ENCODE measurements around the gene MGMT.

The MGMT gene

GRCh38 chr10:129608653-129609052 is 141.6 kb downstream of the MGMT start:
- H3K4me3 Mint-ChIP-seq: no peak overlapping the region
- no peak overlapping the region for H3K27ac Mint-ChIP-seq
- no peaks in the 10 kb centered on the region for H3K4me1 Mint-ChIP-seq (ENCODE audit: low read depth)
- no peaks in the 10 kb centered on the region for H3K27me3 Mint-ChIP-seq (ENCODE audit: low read depth)
- no peaks in the 10 kb centered on the region for H3K9me3 Mint-ChIP-seq
- no peaks in the 10 kb centered on the region for H3K36me3 Mint-ChIP-seq (ENCODE audit: low read depth)

GRCh38 chr10:129609551-129609950 is 142.5 kb downstream of the MGMT start:
- Mint-ChIP-seq H3K4me3 (no peak overlapping the region), H3K27ac (no peak overlapping the region), H3K4me1 (ENCODE audit: low read depth) (no peaks in the 10 kb centered on the region), H3K36me3 (ENCODE audit: low read depth) (no peaks in the 10 kb centered on the region), H3K27me3 (ENCODE audit: low read depth) (no peaks in the 10 kb centered on the region), H3K9me3 (no peaks in the 10 kb centered on the region)

- no peaks in the 10 kb centered on the region for H3K27me3 Mint-ChIP-seq (ENCODE audit: low read depth)
- no peak overlapping the region for H3K4me3 Mint-ChIP-seq
- H3K9me3 Mint-ChIP-seq: no peaks in the 10 kb centered on the region
- no peak overlapping the region for H3K27ac Mint-ChIP-seq
- no peaks in the 10 kb centered on the region for H3K36me3 Mint-ChIP-seq (ENCODE audit: low read depth)
- no peaks in the 10 kb centered on the region for H3K4me1 Mint-ChIP-seq (ENCODE audit: low read depth)
Measured at GRCh38 chr10:129612481-129613109, 145.6 kb downstream of the MGMT start.

GRCh38 chr10:129613377-129613980 is 146.4 kb downstream of the MGMT start:
- H3K27me3 Mint-ChIP-seq (ENCODE audit: low read depth): no peaks in the 10 kb centered on the region
- H3K4me3 Mint-ChIP-seq: no peak overlapping the region
- no peaks in the 10 kb centered on the region for H3K9me3 Mint-ChIP-seq
- no peaks in the 10 kb centered on the region for H3K4me1 Mint-ChIP-seq (ENCODE audit: low read depth)
- no peak overlapping the region for H3K27ac Mint-ChIP-seq
- no peaks in the 10 kb centered on the region for H3K36me3 Mint-ChIP-seq (ENCODE audit: low read depth)

- Mint-ChIP-seq H3K4me1 (ENCODE audit: low read depth) (no peaks in the 10 kb centered on the region), H3K27ac (no peak overlapping the region), H3K9me3 (no peaks in the 10 kb centered on the region), H3K27me3 (ENCODE audit: low read depth) (no peaks in the 10 kb centered on the region), H3K36me3 (ENCODE audit: low read depth) (no peaks in the 10 kb centered on the region), H3K4me3 (no peak overlapping the region)
Measured at GRCh38 chr10:129614341-129614740, 147.3 kb downstream of the MGMT start.

GRCh38 chr10:129615381-129615780 is 148.3 kb downstream of the MGMT start:
- Mint-ChIP-seq H3K27me3 (ENCODE audit: low read depth) (no peaks in the 10 kb centered on the region), H3K36me3 (ENCODE audit: low read depth) (no peaks in the 10 kb centered on the region), H3K4me1 (ENCODE audit: low read depth) (no peaks in the 10 kb centered on the region), H3K27ac (no peak overlapping the region), H3K4me3 (no peak overlapping the region), H3K9me3 (peaks cover 2% of the 10 kb centered on the region)

DNA sequence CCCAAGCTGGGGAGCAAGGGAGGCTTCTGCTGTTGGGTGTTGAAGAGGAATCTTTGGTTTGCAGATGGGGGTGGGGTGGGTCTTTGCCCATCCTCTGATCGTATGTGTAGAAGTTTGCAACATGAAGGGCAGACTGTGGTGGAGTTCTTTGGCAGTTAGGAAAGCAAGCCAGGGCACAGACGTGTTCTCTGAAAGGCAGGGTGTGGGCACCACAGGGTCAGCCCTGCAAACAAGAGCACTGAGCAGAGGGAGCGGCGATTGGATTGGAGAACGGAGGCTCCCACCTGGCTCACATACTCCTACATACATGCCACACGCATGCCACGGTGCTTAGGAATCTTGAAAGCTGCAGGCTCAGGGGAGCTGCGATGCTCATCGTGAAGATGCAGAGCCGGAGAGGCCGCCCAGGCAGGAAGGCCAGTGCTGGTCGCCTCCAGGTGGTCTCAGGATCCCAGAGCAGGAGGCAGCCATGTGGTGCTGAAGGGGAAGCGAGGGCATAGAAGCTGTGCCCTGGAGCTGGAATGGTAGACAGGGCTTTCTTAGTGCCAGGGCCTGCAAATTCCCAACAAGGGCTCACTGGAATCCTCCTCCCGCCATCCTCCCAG is 149.0 kb downstream of the MGMT start:
- Mint-ChIP-seq H3K27me3 (ENCODE audit: low read depth) (no peaks in the 10 kb centered on the region), H3K27ac (no peak overlapping the region), H3K9me3 (peaks cover 6% of the 10 kb centered on the region), H3K4me1 (ENCODE audit: low read depth) (no peaks in the 10 kb centered on the region), H3K36me3 (ENCODE audit: low read depth) (no peaks in the 10 kb centered on the region), H3K4me3 (no peak overlapping the region)

- H3K36me3 Mint-ChIP-seq (ENCODE audit: low read depth): no peaks in the 10 kb centered on the region
- peaks cover 6% of the 10 kb centered on the region for H3K9me3 Mint-ChIP-seq
- no peak overlapping the region for H3K4me3 Mint-ChIP-seq
- no peaks in the 10 kb centered on the region for H3K4me1 Mint-ChIP-seq (ENCODE audit: low read depth)
- no peaks in the 10 kb centered on the region for H3K27me3 Mint-ChIP-seq (ENCODE audit: low read depth)
- H3K27ac Mint-ChIP-seq: no peak overlapping the region
Measured at GRCh38 chr10:129617768-129618167, 150.7 kb downstream of the MGMT start.

GRCh38 chr10:129621062-129621461 is 154.0 kb downstream of the MGMT start:
- H3K9me3 Mint-ChIP-seq: peaks cover 13% of the 10 kb centered on the region
- no peak overlapping the region for H3K4me3 Mint-ChIP-seq
- no peaks in the 10 kb centered on the region for H3K4me1 Mint-ChIP-seq (ENCODE audit: low read depth)
- no peak overlapping the region for H3K27ac Mint-ChIP-seq
- H3K27me3 Mint-ChIP-seq (ENCODE audit: low read depth): no peaks in the 10 kb centered on the region
- no peaks in the 10 kb centered on the region for H3K36me3 Mint-ChIP-seq (ENCODE audit: low read depth)

DNA sequence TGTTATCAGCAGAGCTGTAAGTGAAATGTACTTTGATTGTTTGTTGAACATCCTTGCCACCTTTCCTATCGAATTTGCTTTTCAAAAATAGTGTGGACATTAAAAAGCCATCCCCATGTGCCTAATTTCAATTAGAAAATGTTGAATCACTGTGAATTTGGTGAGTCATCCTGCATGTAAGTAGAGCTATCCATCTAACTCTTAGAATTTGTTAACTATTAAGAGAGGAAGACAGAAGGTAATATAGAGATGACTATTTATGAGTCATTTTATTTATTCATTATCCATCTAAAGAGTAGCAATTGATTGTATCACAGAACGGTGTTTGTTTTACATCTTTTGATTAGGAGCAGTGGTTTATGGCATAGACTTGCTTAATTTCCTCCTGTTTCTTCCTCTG is 154.7 kb downstream of the MGMT start:
- H3K27ac Mint-ChIP-seq: no peak overlapping the region
- no peaks in the 10 kb centered on the region for H3K36me3 Mint-ChIP-seq (ENCODE audit: low read depth)
- H3K4me3 Mint-ChIP-seq: no peak overlapping the region
- no peaks in the 10 kb centered on the region for H3K4me1 Mint-ChIP-seq (ENCODE audit: low read depth)
- H3K9me3 Mint-ChIP-seq: peaks cover 13% of the 10 kb centered on the region
- H3K27me3 Mint-ChIP-seq (ENCODE audit: low read depth): no peaks in the 10 kb centered on the region

DNA sequence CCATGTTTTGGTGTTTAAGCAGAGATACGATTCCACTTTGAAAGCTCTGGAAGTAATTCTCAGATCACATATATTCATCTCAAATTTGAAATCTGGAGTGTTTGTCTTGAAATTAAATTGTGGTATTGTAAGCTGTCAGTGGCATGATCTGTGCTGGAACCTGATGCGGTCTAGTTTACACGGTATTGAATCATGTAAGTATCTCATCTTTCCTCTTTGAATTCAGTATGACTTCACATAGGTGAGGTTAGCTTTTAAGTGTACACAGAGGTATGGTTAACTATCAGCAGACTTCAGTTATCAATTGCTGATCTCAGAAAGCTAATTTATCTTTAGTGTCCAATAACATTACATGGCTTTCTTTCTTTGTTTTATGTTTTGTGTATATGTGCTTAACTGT is 155.2 kb downstream of the MGMT start:
- H3K4me1 Mint-ChIP-seq (ENCODE audit: low read depth): no peaks in the 10 kb centered on the region
- H3K4me3 Mint-ChIP-seq: no peak overlapping the region
- peaks cover 15% of the 10 kb centered on the region for H3K9me3 Mint-ChIP-seq
- no peaks in the 10 kb centered on the region for H3K27me3 Mint-ChIP-seq (ENCODE audit: low read depth)
- H3K36me3 Mint-ChIP-seq (ENCODE audit: low read depth): no peaks in the 10 kb centered on the region
- H3K27ac Mint-ChIP-seq: no peak overlapping the region

DNA sequence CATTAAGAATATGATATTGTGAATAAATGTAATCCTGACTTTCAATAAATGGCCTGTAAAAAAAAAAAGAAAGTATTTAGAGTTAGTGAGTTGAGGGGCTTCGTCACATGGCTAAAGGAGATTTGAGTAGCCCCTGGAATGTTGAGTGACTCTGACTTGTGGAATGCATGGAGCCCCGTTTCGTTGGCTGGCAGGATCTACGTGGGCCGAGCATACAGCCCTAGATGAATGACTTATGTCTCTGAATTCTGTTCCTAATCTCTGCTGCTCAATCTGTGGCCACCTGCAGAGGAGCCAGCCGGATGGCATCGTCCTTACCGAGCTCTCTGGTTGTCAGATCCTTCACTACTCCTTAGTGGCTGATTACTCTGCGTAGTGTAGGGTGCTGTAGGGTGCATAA is 155.7 kb downstream of the MGMT start:
- no peak overlapping the region for H3K4me3 Mint-ChIP-seq
- H3K36me3 Mint-ChIP-seq (ENCODE audit: low read depth): no peaks in the 10 kb centered on the region
- H3K27me3 Mint-ChIP-seq (ENCODE audit: low read depth): no peaks in the 10 kb centered on the region
- peaks cover 19% of the 10 kb centered on the region for H3K9me3 Mint-ChIP-seq
- H3K27ac Mint-ChIP-seq: no peak overlapping the region
- H3K4me1 Mint-ChIP-seq (ENCODE audit: low read depth): no peaks in the 10 kb centered on the region

- Mint-ChIP-seq H3K27me3 (ENCODE audit: low read depth) (no peaks in the 10 kb centered on the region), H3K4me3 (no peak overlapping the region), H3K9me3 (peaks cover 21% of the 10 kb centered on the region), H3K27ac (no peak overlapping the region), H3K4me1 (ENCODE audit: low read depth) (no peaks in the 10 kb centered on the region), H3K36me3 (ENCODE audit: low read depth) (no peaks in the 10 kb centered on the region)
Measured at GRCh38 chr10:129624526-129624925, 157.5 kb downstream of the MGMT start.

DNA sequence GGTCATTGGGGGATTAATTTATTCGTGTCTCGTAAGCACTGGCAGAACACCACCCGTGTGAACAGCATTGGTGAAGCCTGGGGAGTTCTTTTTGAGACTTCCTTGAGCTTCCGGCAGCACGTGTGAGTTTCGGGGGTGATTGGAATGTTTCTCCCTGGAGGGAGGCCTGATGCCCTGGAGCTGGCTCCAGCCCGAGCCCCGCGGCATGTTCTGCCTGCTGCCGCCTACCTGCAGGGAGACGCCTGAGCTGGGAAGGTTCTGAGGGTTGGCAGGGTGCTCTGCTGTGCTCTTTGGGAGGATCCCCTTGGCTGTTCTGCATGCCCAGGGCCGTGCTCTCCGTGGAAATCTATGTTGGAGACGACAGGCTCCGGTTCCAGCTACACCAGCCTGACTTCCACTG is 159.3 kb downstream of the MGMT start:
- H3K27ac Mint-ChIP-seq: no peak overlapping the region
- peaks cover 3% of the 10 kb centered on the region for H3K36me3 Mint-ChIP-seq (ENCODE audit: low read depth)
- H3K27me3 Mint-ChIP-seq (ENCODE audit: low read depth): no peaks in the 10 kb centered on the region
- no peak overlapping the region for H3K4me3 Mint-ChIP-seq
- H3K4me1 Mint-ChIP-seq (ENCODE audit: low read depth): no peaks in the 10 kb centered on the region
- H3K9me3 Mint-ChIP-seq: peaks cover 15% of the 10 kb centered on the region

DNA sequence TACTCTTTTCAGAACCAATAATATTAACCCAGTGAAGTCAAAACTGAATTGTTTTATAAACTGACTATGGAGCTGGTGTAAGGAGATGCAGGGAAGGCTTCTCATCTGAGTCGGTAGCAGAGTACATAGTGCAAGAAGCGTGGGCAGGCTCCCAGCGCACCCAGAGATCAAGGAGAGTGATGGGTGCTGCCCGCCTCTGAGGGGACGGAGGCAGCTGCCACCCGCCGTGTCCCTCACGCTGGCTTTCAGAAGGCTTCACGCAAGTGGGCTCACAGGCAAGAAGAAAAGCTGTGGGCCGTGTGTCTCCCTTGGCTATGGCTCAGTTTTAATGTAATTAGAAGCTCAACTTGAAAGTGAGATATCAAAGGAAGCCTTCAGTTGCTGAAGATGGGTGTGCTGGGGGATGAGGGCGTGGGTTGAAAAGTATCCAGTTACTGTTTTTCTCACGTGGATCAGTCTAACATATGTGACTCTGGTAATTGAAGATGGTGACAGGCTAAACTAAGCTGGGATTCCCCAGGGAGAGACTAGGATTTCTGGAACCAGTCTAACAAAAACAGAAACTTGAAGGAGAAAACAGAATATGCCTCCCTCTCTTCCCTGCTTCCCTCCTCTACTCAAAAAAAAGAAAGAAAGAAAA is 159.9 kb downstream of the MGMT start:
- no peak overlapping the region for H3K4me3 Mint-ChIP-seq
- no peaks in the 10 kb centered on the region for H3K4me1 Mint-ChIP-seq (ENCODE audit: low read depth)
- peaks cover 15% of the 10 kb centered on the region for H3K9me3 Mint-ChIP-seq
- no peaks in the 10 kb centered on the region for H3K27me3 Mint-ChIP-seq (ENCODE audit: low read depth)
- peaks cover 3% of the 10 kb centered on the region for H3K36me3 Mint-ChIP-seq (ENCODE audit: low read depth)
- no peak overlapping the region for H3K27ac Mint-ChIP-seq

Measured in T-helper 1 cell treated with Interleukin-12 subunit alpha and Interleukin-12 subunit beta and Interleukin-4 antibody, amounts not matched to agents 30 μg/mL and 1 μg/mL, for 36 hours (primary cell).